HG02798 (cell line): ENCODE results near the gene SLC17A9.

Experiments
- ATAC-seq: cut with Tn5 transposase; IDR thresholded peaks from one replicate; pipeline ENCODE4 v1.9.1; 2021; ENCODE audit warnings: mild to moderate bottlenecking; ENCODE audit not compliant: unreplicated experiment, poor library complexity

The SLC17A9 gene

GRCh38 chr20:62952373-62952967 lies at the start of gene SLC17A9:
TSS of gene SLC17A9 (plus strand) at chr20:62952709. CDS start at chr20:62952831, 122 bp downstream.
- ATAC-seq = peak; percentile 69

- ATAC-seq = no peak
Observed at GRCh38 chr20:62902926-62903615, 49.4 kb upstream of the SLC17A9 start.

- ATAC-seq = no peak
Observed at GRCh38 chr20:62905536-62906117, 46.9 kb upstream of the SLC17A9 start.

GRCh38 chr20:62906209-62906608 lies 46.3 kb upstream of the SLC17A9 start:
- ATAC-seq = no peak

- no peak for ATAC-seq
Observed at GRCh38 chr20:62906647-62907375, 45.7 kb upstream of the SLC17A9 start.

- no peak for ATAC-seq
Observed at GRCh38 chr20:62907384-62908317, 44.9 kb upstream of the SLC17A9 start.

- ATAC-seq = no peak
Observed at GRCh38 chr20:62908971-62909791, 43.3 kb upstream of the SLC17A9 start.

GRCh38 chr20:62910217-62910766 lies 42.2 kb upstream of the SLC17A9 start:
- no peak for ATAC-seq

GRCh38 chr20:62910777-62911497 lies 41.6 kb upstream of the SLC17A9 start:
- ATAC-seq = no peak

- ATAC-seq = no peak
Observed at GRCh38 chr20:62911701-62912280, 40.7 kb upstream of the SLC17A9 start.

GRCh38 chr20:62913043-62913630 lies 39.4 kb upstream of the SLC17A9 start:
- ATAC-seq = no peak

GRCh38 chr20:62914436-62914835 lies 38.1 kb upstream of the SLC17A9 start:
- ATAC-seq = no peak

GRCh38 chr20:62914970-62915457 lies 37.5 kb upstream of the SLC17A9 start:
- no peak for ATAC-seq

GRCh38 chr20:62916703-62917476 lies 35.6 kb upstream of the SLC17A9 start:
- no peak for ATAC-seq

GRCh38 chr20:62917720-62918119 lies 34.8 kb upstream of the SLC17A9 start:
- ATAC-seq = no peak

- no peak for ATAC-seq
Observed at GRCh38 chr20:62918147-62918546, 34.4 kb upstream of the SLC17A9 start.

GRCh38 chr20:62918831-62919230 lies 33.7 kb upstream of the SLC17A9 start:
- ATAC-seq = no peak
